HUES64 (cell line): ENCODE results near the gene TMEM59L.

Experiments used
- H3K27ac ChIP-seq: 2 replicates; pipeline ENCODE4 v1.7.0; 2013; ENCODE audit warnings: low read depth, low read length, inconsistent platforms
- H3K27me3 ChIP-seq: 2 replicates; pipeline ENCODE4 v1.6.1; 2013; ENCODE audit warnings: mild to moderate bottlenecking, low read length; ENCODE audit not compliant: insufficient read depth
- H3K36me3 ChIP-seq: 2 replicates; pipeline ENCODE4 v1.6.1; 2013; ENCODE audit warnings: mild to moderate bottlenecking, low read length; ENCODE audit not compliant: insufficient read depth
- H3K4me1 ChIP-seq: 2 replicates; pipeline ENCODE4 v1.6.1; 2013; ENCODE audit warnings: mild to moderate bottlenecking, low read length, moderate library complexity; ENCODE audit not compliant: insufficient read depth
- H3K4me3 ChIP-seq: 2 replicates; pipeline ENCODE4 v1.5.1; 2013; ENCODE audit warnings: mild to moderate bottlenecking, low read length, moderate library complexity
- H3K9ac ChIP-seq: 2 replicates; pipeline ENCODE4 v1.6.1; 2013; ENCODE audit warnings: mild to moderate bottlenecking, low read depth, low read length
- H3K9me3 ChIP-seq: 2 replicates; pipeline ENCODE4 v1.6.1; 2013; ENCODE audit warnings: low read depth, low read length; ENCODE audit not compliant: insufficient read depth
- WGBS: fragments of 150-250, 120-280 bp; methylation state at CpG from one replicate; pipeline ENCODE4 v1.1.7; 2013; ENCODE audit warnings: missing lambda C conversion rate; 5-methylcytosine and 5-hydroxymethylcytosine counted together

TMEM59L gene

DNA sequence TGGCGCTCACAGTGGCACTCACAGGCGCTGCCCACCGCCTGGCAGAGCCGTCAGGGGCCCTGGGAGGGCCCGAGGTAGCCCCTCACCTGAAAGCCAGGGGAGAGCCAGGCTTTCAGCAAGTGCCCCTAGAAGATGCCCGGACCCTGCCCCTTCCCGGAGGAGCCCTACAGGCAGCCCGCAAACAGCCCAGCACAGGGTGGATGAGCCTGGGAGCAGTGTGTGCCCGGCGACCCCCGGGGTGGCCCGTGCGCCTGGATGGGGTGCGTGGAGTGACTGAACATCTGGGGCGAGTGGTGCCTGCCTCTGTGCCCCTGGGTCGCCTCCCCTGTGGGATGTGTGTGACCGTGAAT lies 7.5 kb upstream of the TMEM59L start:
- H3K27me3 ChIP-seq = peaks cover 90% of the 10 kb centered on the region

DNA sequence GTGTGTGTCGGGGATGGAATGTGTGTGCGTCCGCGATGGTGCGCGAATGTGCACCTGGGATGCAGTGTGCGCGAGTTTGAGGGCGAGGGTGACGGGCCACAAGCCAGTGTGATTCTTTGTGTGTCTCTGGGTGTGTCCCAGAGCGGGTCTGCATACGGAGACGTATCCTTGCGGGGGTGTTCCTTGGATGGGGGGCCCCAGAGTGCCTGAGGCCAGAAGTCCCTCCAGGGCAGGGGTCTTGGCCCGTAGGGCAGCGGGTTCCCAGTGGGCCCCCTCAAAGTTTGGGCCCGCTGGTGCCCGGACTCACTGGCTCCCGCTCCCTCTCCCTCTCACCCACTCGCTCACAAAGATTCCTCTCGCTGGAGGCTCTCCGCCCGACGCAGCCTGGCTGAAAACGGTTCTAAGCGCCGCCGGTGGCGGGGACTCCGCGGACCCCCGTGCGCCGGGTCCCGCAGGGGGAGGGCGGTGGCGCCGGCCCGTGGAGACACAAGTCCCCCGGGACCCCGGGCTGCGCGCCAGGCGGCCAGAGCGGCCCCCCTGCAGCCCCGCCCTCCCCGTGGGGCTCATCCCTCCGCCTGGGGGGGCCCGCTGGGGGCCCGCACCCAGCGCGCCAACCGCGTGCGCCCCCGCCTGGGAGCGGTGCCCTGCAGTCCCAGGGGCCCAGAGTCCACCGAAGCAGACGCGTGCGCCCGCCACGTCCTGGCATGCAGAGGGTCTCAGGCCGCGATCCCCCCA lies 7.0 kb upstream of the TMEM59L start:
- H3K27me3 ChIP-seq = peaks cover 95% of the 10 kb centered on the region
- no peaks in the 10 kb centered on the region for H3K36me3 ChIP-seq
- no peak overlapping the region for H3K27ac ChIP-seq
- H3K4me1 ChIP-seq = peaks cover 25% of the 10 kb centered on the region
- H3K4me3 ChIP-seq = peak overlapping the region; percentile 33
- H3K9me3 ChIP-seq = peaks cover 2% of the 10 kb centered on the region; the same call in 1 of the 2 replicates
- H3K9ac ChIP-seq = no peak overlapping the region
- 4% methylated on average over 65 of the region's 65 CpGs for WGBS

More for the DNA sequence above, 7.5 kb upstream of the TMEM59L start:
- Histone ChIP-seq H3K27ac (no peak overlapping the region), H3K4me3 (peak overlapping the region; percentile 28), H3K9me3 (peaks cover 2% of the 10 kb centered on the region; the same call in 1 of the 2 replicates), H3K36me3 (no peaks in the 10 kb centered on the region), H3K9ac (no peak overlapping the region), H3K4me1 (peaks cover 21% of the 10 kb centered on the region)
- 13% methylated on average over 17 of the region's 17 CpGs for WGBS

DNA sequence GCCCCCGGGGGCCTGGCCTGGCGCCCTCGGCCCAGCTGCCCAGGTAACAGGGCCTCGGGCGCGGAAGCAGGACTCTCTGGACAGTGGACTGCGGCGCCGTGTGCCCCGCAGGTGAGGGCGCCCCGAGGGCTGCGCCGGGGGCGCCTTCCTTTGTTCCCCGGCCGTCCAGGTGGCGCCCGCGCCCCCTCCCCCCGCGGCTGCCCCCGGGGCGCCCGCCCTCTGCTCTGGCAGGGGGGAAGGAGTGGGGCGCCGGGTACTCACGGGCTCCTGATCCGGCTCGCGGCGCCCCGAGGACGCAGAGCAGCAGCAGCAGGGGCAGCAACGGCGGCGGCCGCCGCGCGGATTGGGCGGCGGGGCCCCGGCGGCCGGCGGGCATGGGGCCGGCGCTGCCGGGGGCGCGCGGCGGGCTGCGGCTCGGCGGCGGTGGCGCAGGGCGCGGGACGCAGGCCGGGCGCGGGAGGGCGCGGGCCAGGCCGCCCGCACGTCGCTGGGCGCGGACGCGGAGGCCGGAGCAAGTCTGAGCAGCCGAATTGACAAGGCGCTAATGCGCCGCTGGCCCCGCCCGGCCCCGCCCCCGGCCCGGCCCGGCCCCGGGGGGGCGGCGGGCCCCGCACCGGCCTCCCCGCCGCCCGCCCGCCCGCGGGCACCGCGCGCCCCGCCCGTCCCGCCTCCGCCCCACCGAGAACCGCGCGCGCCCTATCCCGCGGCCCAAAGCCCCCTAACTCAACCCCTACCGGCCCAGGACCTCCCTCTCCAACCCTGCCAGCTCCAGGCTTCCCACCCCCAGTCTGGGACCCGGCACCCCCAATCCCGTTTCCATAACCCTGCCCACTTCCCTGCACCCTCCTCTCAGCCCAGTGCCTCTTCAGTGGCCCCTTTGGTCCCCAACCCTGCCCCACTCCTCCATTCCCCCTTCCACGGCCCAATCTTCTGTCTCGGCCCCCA lies 6.1 kb upstream of the TMEM59L start, which contains the start of gene CRLF1:
Gene CRLF1, minus strand, starts transcription at position 519 of the 945 bp plus-strand sequence. Its CDS starts 143 bp downstream, at position 376.
- Histone ChIP-seq H3K27me3 (peaks cover 96% of the 10 kb centered on the region), H3K4me1 (peaks cover 29% of the 10 kb centered on the region), H3K4me3 (peak within 1 kb of the TSS; percentile 33), H3K36me3 (no peaks in the 10 kb centered on the region), H3K9me3 (peaks cover 2% of the 10 kb centered on the region; the same call in 1 of the 2 replicates), H3K27ac (no peak within 1 kb of the TSS), H3K9ac (no peak within 1 kb of the TSS)
- 1% methylated on average over 107 of the region's 116 CpGs for WGBS

DNA sequence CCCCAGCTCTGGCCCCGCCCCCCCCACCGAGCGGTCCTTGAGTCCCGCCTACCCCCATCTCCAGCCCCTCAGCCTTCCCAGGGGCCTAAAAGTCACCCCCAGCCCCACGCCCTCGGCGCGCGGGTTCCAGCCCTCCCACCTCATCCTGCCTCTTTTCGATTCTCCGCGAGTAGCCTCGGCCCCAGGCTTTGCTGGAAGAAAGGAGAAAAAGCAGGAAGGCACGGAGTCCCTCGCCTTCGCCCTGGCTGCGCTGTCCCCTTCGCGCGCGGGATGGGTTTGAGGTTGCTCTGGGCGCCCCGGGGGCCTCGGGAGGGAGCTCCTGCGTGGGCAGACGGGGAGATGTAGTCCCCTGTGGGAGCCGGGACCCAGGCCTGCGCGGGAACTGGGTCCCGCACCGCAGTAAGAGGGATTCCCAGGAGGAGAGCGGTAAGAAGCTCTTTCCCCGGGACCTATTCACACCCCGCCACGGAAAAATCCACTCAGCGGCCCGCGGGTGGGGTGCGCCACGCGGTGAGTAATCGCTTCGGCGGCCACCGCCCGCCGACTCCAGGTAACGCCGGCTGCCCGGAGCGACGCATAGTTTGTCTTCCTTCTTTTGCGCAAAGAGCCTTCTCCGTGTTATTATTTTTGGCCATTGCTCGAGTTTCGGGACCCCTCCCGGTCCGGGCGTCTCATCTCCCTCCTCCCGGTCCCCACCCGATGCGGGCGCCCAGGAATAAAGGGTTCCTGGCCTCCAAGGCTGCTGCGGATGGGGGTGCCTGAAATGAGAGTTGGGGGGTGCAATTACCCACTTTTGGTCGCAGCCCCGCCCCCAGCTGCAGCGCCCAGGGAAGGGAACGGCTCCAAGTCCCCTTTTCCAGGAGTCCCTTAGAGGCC lies 5.2 kb upstream of the TMEM59L start:
- peak overlapping the region; percentile 31 for H3K4me3 ChIP-seq
- H3K27ac ChIP-seq = no peak overlapping the region
- H3K27me3 ChIP-seq = peaks cover 96% of the 10 kb centered on the region
- H3K36me3 ChIP-seq = no peaks in the 10 kb centered on the region
- H3K4me1 ChIP-seq = peaks cover 32% of the 10 kb centered on the region
- H3K9ac ChIP-seq = no peak overlapping the region
- H3K9me3 ChIP-seq = peaks cover 2% of the 10 kb centered on the region; the same call in 1 of the 2 replicates
- 4% methylated on average over 67 of the region's 68 CpGs for WGBS

DNA sequence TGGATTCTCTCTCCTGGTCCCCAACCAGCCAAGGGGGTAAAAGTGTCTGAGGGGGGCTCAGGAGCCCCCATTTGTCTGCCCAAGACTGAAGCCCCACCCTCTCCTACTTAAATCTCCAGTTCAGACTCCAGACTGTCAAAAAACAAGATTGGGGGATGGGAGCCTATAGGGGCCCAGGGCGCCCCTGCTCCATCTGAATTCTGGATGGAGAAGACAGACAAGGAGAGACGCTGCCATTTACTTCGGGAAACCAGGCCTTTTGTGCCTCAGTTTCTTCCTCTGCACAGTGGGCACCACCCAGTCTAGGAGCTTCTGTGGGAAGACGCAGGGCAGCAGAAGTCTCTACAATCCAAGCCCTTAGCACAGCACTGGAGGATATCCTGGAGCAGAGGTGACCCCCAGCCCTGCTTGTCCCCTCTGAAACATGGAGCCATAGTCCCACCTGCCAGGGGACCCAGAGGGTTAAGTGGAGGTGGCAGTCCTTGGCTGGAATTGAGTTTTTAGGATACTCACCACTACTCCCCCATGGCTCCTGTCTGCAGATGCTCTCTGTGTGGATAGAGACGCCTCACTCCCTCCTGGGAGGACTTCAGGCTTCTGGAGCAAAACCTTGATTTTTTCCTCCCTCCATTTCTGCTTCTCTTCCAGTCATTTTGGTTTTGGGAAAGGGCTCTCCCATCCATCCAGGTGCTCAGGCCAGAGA lies 4.4 kb upstream of the TMEM59L start:
- Histone ChIP-seq H3K9ac (no peak overlapping the region), H3K9me3 (peaks cover 2% of the 10 kb centered on the region; the same call in 1 of the 2 replicates), H3K27ac (no peak overlapping the region), H3K4me1 (peaks cover 32% of the 10 kb centered on the region), H3K36me3 (no peaks in the 10 kb centered on the region), H3K4me3 (no peak overlapping the region), H3K27me3 (peaks cover 96% of the 10 kb centered on the region)
- WGBS = 32% methylated on average over 5 of the region's 5 CpGs

DNA sequence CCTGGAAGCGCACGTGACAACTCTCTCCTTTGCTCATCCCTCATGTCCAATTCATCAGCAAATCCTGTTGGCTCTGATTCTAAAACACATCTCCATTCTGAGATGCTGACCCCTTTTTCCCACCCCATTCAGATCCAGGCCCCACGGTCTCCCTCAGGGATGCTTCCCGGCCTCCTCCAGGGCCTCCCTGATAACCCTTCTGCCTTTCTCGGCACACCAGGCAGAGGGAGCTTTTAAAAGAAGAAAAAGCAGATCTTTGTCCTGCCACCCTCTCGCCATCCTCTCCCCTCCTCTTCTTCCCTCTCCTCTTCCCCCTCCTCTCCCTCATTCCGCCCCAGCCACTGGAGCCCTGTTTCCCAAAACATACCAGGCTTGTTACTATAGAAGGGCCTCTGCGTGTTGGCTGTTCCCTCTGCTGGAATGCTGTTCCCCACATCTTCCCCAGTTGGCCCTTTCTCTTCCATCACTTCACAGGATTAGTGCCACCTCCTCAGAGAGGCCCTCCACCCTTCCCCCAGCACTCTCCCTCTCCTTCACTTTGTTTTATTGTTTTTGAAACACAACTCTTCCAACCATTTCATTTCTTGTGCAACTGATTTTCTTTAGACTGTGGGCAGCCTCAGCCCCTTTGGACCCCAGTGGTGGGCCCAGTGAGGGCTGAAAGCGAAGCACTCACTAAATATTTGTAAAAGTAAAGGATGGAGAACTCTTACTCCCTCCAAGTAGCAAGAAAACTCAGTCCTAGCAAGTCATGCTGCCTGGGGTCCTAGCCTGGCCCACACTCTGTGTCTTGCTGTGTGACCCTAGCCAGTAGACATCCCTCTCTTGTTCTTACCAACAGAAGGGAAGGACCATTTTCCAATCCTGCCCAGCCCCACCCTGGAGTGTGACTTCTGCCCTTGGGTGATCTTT lies 3.6 kb upstream of the TMEM59L start:
- Histone ChIP-seq H3K9me3 (peaks cover 2% of the 10 kb centered on the region; the same call in 1 of the 2 replicates), H3K27ac (no peak overlapping the region), H3K9ac (no peak overlapping the region), H3K27me3 (peaks cover 97% of the 10 kb centered on the region), H3K4me1 (peaks cover 30% of the 10 kb centered on the region), H3K36me3 (no peaks in the 10 kb centered on the region), H3K4me3 (no peak overlapping the region)
- WGBS = 24% methylated on average over 8 of the region's 9 CpGs

DNA sequence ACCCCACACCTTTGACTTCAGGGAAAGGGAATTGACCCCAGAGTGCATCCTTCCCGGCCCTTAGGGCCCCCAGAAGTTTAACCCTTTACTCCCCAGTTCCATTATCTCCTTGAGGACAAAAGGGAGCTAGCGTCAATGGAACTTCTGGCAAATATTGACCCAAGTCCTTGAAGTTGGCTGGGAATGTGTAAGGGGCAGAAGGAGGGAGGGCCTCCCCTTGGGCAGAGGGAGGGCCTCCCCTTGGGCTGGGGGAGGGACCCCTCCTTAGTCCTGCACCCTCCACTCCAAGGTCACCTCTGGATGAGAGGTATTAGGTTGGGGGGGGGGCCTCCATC lies 3.0 kb upstream of the TMEM59L start:
- Histone ChIP-seq H3K9ac (no peak overlapping the region), H3K36me3 (no peaks in the 10 kb centered on the region), H3K4me3 (no peak overlapping the region), H3K27ac (no peak overlapping the region), H3K9me3 (peaks cover 2% of the 10 kb centered on the region; the same call in 1 of the 2 replicates), H3K4me1 (peaks cover 24% of the 10 kb centered on the region), H3K27me3 (peaks cover 97% of the 10 kb centered on the region)
- 8% methylated on average over 2 of the region's 2 CpGs for WGBS

DNA sequence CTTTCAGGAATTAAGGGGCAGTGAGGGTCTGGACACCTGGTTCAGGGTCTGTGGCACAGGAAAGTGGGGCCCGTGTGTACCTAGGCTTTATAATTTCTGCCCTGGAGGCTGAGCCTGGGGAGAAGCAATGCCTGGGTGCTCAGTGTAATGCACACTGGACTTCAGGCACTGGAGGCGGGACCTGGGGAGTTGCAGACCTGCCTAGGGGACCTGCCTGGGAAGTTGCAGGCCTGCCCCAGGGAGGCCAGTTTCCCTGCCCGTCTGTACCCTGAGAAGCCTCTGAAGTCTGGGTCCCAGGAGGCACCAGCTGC lies 2.5 kb upstream of the TMEM59L start:
- Histone ChIP-seq H3K27ac (no peak overlapping the region), H3K9me3 (peaks cover 2% of the 10 kb centered on the region; the same call in 1 of the 2 replicates), H3K36me3 (no peaks in the 10 kb centered on the region), H3K4me1 (peaks cover 21% of the 10 kb centered on the region), H3K4me3 (peak overlapping the region; percentile 28; the same call in 1 of the 2 replicates), H3K27me3 (peaks cover 97% of the 10 kb centered on the region), H3K9ac (no peak overlapping the region)
- 26% methylated on average over 3 of the region's 3 CpGs for WGBS

DNA sequence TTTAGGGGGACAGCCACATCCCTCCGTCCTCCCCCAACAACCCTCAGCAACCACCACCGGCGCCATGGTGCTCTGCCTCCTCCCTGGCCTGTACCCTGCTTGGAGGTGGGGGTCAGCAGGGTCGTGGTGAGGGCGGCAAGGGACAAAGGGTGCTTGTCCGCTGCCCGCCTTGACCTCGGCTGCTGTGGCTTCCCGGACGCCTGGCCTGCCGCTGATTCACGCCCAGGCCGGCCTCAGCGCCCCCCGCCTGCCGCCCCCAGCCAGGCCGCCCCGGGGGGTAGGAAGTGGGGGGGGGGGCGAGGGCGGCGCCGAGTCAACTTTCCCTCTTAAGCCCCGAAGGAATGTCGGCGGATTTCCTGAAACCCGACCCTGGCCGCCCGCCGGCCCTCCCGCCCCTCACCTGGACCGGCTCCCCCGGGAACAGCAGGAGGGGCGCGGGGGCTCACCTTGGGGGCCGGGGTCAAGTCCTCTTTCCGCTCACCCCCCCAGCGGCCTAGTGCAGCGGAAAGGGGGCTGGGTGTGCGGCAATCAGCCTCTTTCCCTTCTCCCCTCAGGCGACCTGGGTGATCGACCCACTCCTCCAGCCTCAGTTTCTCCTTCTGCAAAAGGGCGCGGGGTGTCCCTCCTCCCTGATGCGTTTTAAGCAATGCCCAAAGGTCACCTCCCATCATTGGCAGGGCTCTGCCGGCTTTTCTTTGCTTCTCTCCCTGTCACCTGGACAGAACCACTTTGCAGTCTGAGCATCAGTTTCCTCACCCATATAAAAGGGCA lies 1.9 kb upstream of the TMEM59L start:
- Histone ChIP-seq H3K4me3 (peak overlapping the region; percentile 31), H3K9ac (no peak overlapping the region), H3K27me3 (peaks cover 97% of the 10 kb centered on the region), H3K36me3 (no peaks in the 10 kb centered on the region), H3K4me1 (peaks cover 21% of the 10 kb centered on the region), H3K9me3 (no peaks in the 10 kb centered on the region), H3K27ac (no peak overlapping the region)
- WGBS = 1% methylated on average over 42 of the region's 45 CpGs
